ENCODE results near the gene NTRK3.

NTRK3 gene

DNA sequence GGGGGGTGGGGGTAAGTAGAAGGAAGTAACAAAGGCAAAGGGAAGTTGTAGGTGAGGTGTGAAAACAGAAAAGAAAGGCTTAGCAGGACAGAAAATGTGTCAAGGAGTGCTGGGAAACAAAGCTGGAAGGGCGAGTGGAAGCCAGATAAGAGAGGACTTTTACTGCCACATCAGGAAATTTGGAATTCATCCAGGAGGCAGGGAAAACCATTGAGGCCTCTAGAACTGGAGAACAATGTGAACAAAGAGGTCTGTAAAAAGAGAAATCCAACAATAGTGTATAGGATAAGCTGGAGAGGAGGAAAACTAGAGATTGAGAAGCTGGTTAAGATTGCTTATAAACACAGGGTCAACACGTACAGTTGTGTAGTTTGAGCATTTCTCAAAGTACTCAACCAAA, 116.6 kb downstream of the NTRK3 start:
- DNase-seq (ENCODE audit: low spot score): no peak
- TF ChIP-seq, protein P1, sequence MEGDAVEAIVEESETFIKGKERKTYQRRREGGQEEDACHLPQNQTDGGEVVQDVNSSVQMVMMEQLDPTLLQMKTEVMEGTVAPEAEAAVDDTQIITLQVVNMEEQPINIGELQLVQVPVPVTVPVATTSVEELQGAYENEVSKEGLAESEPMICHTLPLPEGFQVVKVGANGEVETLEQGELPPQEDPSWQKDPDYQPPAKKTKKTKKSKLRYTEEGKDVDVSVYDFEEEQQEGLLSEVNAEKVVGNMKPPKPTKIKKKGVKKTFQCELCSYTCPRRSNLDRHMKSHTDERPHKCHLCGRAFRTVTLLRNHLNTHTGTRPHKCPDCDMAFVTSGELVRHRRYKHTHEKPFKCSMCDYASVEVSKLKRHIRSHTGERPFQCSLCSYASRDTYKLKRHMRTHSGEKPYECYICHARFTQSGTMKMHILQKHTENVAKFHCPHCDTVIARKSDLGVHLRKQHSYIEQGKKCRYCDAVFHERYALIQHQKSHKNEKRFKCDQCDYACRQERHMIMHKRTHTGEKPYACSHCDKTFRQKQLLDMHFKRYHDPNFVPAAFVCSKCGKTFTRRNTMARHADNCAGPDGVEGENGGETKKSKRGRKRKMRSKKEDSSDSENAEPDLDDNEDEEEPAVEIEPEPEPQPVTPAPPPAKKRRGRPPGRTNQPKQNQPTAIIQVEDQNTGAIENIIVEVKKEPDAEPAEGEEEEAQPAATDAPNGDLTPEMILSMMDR (IDR thresholded peaks at IDR 0.05; ENCODE audit: extremely low read depth, missing control alignments): no peak

DNA sequence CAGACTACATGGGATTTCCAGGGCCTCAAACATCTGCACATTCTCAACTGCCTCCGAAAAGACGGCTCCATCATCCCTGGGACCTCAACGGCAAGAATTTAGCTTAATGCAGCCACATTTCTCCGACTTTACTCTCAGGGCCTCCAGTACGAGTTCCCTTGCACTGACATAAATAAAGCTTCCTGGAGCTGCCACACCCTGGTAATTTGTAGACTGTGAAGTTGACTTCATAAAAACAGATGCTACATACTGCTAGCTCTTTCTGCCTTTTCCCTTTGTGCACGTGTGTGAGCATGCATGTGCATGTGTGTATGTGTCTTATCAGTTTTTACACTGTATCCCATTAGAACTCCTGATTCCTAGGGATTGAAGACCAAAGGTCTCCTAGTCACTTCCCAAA, 122.7 kb downstream of the NTRK3 start:
- TF ChIP-seq, protein P1 (IDR thresholded peaks at IDR 0.05; ENCODE audit: extremely low read depth, missing control alignments): no peak
- no peak for DNase-seq (ENCODE audit: low spot score)

DNA sequence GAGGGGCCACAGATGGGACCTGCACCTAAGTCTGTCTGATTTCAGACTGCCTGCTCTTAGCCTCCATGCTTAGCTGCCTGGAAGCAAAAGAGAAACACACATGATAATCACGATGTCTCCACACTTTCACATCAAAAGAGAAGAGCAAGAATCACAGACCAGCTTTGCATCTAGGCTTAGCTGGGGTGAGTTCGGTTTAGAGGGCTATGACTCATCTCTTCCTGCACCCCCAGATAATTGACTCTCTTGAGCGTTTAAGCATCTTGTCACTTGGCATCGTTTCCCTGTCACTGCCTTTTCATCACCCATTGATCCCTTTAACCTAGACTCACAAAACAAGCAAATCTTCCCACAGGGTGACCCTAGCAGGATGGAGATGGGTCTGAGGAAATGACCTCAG, 124.0 kb downstream of the NTRK3 start:
- TF ChIP-seq, protein P1 (IDR thresholded peaks at IDR 0.05; ENCODE audit: extremely low read depth, missing control alignments): no peak
- no peak for DNase-seq (ENCODE audit: low spot score)

DNA sequence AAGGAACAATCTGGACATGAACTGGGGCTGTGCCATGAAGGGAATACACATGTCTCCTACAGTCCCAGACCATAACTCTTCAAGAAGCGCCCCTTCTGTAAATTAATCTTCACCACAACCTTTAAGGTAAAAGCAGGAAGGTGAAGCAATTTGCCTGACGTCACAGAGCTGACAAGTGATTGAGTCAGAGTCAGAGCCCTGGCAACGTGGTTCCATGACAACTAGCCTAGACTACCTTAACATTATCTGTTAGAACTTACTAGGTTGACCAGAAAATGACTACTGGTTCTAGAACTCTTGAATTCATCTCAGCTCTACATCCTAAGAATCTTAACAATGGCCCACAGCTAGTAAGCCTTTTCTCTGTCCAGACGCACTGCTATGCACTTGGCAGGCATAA, 124.6 kb downstream of the NTRK3 start:
- DNase-seq (ENCODE audit: low spot score): no peak
- TF ChIP-seq, protein P1 (IDR thresholded peaks at IDR 0.05; ENCODE audit: extremely low read depth, missing control alignments): no peak

DNA sequence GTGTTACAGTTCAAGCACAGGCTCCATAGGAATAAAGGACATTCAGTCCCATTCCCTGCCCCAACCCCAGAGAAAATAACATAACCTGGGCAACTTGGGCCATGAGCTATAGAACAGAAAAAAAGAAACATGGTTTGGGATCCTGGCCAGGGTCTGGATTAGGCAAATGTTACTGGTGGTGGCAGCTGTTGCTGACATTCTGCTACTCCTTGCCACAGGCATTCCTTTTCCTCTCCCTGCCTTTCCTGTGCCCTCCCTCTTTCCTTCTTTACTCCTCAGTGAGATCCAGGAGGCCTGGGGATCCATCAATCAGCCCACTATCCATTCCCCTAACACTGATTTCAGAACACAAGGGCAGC, 129.1 kb downstream of the NTRK3 start:
- TF ChIP-seq, protein P1 (IDR thresholded peaks at IDR 0.05; ENCODE audit: extremely low read depth, missing control alignments): no peak
- DNase-seq (ENCODE audit: low spot score): no peak

- TF ChIP-seq, protein P1 (IDR thresholded peaks at IDR 0.05; ENCODE audit: extremely low read depth, missing control alignments): no peak
- no peak for DNase-seq (ENCODE audit: low spot score)
These were observed 129.7 kb downstream of the NTRK3 start for GRCh38 chr15:88126695-88127431.

DNA sequence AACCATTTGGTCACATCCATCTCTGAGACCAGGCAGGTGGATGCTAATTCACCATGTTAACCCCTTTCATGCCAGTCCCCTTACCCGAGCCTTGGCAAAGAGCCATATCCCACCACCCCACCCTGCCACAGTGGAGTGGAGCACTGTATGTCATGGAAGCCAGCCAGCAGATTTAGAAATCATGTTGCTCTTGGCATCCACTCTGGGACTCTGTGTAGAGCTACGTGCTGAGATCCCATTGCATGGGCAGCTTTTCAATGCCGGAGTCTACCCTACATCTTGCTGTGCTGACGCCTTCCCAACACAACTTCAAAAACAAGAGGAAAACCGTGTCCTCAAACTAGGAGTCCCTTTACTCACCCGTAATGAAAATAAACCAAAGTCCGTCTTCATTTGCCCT, 131.0 kb downstream of the NTRK3 start:
- DNase-seq (ENCODE audit: low spot score): no peak
- TF ChIP-seq, protein P1 (IDR thresholded peaks at IDR 0.05; ENCODE audit: extremely low read depth, missing control alignments): no peak
